GM21717 (cell line): ENCODE results near the gene TXLNB.
"Not testable (repeated sequence)": the region's sequence is repeated elsewhere in the genome, so short reads cannot be mapped to it uniquely, and the experiment has no call there.

Experiments
- ATAC-seq: cut with Tn5 transposase; IDR thresholded peaks from one replicate; pipeline ENCODE4 v1.9.1; 2021; ENCODE audit warnings: mild to moderate bottlenecking, moderate library complexity; ENCODE audit not compliant: unreplicated experiment

The TXLNB gene

DNA sequence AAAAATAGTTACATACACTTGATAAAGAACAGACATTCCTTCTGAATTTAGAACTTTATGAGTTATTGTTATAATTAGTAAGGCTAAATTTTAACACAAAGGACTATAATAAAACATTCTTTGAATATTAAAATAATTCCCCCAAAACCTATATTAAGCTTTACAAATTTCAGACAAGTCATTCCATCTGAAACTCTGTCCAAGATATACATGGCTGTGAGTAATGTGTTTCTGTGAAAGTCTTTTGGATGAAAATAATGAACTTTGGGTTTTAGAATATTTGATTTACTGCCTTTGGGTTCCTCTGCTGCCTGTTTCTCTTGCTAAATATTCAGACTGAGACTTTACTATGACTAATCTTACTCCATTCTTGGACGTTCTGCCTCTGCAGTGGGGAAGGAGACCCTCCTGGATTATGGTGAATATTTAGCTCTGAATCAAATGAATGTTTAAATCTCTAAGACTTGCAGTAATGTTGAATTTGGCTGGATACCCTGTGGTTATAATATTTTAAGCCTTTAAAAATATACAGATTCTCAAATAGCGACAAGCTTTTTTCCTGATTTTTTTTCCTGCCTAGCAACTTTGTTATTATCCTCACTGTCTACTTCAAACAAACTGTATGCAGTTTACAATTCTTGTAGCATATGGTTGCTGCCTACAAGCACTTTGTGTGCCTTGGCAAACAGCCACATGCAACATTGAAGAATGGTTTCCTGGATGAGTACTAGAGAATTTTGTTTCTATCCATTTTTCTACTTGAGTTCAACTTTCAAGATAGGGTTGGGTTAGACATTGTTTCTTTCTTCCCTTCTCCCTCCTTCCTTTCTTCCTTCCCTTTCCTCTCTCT, 51.4 kb downstream of the TXLNB start:
- ATAC-seq, result no peak

DNA sequence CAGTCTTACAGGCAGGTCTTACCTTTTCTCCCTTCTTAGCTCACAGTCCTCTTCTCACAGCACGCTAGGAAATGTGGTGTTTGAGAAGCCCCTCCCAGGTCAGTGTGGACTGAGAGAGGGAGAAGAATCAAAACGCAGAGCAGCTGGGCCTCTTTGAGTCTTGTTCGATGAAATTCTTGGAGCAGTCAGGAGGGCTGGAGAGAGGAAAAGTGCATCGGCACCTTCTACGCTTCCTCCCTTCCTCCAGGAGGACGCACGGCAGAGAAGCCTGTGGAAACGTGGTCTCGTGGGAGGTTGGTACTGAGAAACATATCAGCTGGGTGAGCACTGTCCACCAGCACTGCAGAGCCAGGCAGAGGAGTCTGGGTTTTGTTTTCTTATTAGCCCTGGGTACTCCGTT, 52.7 kb downstream of the TXLNB start:
- no peak for ATAC-seq

DNA sequence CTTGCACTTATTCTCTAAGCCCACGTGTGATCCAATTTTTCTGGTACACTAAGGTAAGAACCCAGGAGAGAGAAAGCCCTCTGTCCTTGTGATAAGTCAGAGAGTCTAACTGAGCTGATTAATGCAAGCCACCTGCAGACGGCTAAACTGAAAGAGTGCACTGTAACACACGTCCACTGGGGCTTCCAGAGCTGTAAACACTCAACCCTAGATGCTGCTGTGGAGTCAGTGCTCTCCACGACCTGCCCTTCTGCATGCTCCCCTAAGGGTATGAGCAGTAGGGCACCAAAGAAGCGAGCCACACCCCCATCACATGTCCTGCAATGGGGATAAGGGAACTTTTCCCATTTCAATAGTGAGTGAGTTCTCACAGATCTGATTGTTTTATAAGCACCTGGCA, 55.7 kb downstream of the TXLNB start:
- no peak for ATAC-seq

DNA sequence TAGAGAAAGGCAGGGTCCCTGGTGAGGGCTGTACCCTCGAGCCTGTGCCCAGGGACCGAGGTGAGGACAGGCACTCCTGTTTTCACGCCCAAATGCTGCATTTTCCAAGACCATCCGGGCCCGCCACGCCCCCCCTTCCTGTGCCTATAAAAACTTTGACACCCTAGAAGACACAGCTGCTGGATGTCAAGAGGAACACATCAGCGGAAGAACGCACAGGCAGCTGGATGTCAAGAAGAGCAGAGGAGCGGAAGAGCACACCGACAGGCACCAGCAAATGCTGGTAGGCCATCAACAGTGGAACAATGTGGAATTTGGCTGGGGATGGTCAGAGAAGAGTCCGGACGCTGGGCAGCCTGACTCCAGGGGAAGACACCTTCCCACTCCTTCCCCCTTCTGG, 56.1 kb downstream of the TXLNB start:
- ATAC-seq, result no peak

DNA sequence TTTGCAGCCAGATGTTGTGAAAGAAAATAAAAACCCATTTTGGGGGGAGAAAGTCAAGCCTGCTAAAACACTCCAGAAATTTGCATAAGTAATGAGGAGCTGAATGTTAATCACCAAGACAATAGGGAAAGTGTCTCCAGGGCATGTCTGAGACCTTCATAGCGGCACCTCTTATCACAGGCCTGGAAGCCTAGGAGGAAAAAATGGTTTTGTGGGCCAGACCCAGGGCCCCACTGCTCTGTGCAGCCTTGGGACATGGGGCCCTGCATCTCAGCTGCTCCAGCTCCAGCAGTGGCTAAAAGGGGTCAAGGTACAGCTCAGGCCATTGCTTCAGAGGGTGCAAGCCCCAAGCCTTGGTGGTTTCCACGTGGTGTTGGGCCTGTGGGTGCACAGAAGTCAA, 57.6 kb downstream of the TXLNB start:
- not testable (repeated sequence) for ATAC-seq

DNA sequence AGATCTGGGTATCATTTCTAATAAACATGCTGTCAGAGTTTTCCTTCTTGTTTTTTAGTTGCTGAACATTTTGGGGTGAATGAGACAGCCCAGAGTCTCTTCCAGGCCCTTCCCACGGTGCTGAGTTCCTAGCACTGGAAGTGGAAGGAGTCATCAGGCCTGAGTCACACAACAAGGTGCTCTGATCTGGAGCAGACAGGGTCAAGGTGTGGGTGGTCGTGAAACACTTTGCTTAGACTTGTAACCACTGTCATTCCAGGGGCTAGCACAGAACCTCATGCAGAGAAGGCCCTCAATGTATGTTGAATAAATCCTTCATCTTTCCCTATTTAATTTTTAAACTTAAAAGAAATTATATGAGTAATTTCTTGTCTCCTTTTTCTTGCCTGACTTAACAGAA, 60.6 kb downstream of the TXLNB start:
- no peak for ATAC-seq

DNA sequence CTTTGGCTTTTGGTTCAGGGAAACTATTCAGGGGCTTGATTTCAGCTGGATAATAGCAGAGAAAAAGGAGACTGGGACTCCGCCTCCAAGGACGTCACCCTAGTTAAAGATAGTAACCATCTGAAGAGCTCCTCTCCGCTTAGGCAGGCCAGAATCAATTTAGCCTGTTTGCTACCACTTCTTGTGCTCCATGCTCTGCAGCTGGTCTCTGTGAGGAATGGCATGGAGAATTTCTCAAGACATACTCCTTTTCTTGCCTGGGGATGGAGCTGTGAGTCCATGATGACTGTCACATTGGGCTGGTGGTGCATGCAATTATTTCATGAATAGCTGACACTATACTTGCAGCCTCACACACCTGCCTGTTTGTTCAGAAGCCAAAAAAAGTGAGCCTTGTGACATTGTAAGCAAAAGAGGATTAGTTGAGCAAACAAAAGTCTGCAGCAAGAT, 61.4 kb downstream of the TXLNB start:
- ATAC-seq, result no peak

DNA sequence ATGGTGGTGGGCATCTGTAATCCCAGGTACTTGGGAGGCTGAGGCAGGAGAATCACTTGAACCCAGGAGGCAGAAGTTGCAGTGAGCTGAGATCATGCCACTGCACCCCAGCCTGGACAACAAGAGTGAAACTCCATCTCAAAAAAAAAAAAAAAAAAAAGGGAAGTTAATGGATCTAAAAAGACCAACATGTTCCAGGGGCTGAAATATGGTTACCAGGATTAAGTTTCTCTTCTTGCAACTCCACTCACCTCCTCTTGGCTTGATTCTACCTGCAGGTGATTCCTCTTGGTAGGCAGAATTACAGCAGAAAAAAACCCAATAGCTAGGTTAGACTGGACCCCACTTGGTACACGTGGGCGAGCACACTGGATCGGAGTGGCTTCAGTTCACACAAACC, 63.4 kb downstream of the TXLNB start:
- not testable (repeated sequence) for ATAC-seq

DNA sequence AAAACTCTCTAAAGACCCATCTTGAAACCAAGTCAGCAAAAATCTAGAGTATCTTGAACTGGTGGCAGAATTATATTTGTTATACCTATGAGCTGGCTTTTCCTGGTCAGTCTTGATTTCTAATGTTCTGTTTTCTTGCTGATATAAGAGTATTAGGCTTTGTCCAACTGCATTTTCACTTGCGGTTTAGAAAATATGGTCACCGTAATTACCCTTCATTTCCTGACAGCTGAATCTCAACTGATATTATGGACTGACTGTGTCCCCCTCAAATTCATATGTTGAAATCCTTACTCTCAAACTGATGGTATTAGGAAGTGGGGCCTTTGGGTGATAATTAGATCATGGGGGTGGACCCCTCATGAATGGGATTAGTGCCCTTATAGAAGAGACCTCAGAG, 72.1 kb downstream of the TXLNB start:
- ATAC-seq, result no peak

DNA sequence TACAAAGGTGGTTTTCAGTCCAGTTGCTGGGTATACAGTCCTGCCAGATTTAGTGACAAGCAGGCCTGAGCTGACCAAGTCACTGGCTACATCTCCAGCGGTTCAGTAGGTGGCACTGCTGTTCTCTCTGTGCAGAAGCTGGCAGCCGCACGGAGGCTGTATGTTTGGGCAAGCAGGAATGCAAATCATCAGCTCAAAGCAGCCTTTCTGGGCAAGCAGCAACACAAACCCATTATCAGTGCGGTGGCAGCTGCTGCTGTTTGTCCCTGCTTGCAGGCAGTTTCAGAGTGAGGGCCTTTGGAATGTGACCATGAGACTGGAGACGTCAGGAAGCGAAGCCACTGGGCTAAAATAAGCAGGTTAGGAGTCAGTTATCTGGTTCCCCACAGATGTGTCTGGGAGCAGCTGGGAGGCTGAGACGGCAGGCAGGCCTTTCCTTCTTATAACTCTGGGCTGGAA, 72.5 kb downstream of the TXLNB start:
- ATAC-seq, result peak; percentile 100

DNA sequence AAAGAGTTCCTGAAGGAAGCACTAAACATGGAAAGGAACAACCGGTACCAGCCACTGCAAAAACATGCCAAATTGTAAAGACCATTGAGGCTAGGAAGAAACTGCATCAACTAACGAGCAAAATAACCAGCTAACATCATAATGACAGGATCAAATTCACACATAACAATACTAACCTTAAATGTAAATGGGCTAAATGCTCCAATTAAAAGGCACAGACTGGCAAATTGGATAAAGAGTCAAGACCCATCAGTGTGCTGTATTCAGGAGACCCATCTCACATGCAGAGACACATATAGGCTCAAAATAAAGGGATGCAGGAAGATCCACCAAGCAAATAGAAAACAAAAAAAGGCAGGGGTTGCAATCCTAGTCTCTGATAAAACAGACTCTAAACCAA, 79.3 kb downstream of the TXLNB start:
- ATAC-seq, result not testable (repeated sequence)

DNA sequence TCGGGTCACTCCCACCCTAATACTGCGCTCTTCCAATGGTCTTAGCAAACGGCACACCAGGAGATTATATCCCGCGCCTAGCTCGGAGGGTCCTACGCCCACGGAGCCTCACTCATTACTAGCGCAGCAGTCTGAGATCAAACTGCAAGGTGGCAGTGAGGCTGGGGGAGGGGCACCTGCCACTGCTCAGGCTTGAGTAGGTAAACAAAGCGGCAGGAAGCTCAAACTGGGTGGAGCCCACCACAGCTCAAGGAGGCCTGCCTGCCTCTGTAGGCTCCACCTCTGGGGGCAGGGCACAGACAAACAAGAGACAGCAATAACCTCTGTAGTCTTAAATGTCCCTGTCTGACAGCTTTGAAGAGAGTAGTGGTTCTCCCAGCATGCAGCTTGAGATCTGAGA, 81.0 kb downstream of the TXLNB start:
- ATAC-seq, result not testable (repeated sequence)

DNA sequence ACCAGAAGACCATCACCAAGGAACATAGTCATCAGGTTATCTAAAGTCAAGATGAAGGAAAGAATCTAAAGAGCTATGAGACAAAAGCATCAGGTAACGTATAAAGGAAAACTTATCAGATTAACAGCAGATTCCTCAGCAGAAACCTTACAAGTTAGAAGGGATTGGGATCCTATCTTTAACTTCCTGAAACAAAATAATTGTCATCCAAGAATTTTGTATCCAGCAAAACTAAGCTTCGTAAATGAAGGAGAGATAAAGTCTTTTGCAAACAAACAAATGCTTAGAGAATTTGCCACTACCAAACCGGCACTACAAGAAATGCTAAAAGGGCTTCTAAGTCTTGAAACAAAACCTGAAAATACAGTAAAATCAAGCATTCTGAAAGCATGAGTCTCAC, 86.0 kb downstream of the TXLNB start:
- ATAC-seq, result no peak

DNA sequence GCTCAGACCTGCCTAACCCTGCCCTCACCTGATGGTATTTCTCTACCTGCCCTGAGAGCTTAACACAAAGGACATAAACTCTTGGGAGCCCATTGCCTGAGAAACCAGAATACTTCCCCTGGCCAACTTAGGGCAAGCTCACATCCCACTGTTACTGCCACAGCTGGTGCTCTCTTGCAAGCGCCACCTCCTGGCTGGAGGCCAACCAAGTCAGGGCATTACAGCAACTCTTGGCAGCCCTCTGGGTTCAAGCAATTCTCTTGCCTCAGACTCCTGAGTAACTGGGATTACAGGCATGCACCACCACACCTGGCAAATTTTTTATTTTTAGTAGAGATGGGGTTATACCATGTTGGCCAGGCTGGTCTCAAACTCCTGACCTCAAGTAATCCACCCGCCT, 86.8 kb downstream of the TXLNB start:
- no peak for ATAC-seq

DNA sequence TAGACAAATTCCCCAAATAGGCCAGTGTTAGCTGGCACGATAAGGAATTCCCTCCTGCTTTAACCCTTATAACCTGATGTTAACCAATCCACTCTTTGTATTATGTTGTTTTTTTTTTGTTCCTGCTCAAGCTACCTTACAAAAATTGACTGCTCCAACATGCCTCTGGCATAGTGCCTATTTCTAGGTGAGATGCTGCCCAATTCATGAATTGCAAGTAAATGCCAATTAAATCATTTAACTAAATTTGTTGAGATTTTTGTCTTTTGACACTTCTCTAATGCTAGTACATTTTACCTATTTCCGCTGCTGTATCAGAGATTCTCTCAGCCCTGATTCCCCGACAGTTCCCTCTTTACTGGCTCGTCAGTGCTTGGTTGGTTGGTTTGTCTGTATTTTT, 90.4 kb downstream of the TXLNB start:
- ATAC-seq, result no peak

DNA sequence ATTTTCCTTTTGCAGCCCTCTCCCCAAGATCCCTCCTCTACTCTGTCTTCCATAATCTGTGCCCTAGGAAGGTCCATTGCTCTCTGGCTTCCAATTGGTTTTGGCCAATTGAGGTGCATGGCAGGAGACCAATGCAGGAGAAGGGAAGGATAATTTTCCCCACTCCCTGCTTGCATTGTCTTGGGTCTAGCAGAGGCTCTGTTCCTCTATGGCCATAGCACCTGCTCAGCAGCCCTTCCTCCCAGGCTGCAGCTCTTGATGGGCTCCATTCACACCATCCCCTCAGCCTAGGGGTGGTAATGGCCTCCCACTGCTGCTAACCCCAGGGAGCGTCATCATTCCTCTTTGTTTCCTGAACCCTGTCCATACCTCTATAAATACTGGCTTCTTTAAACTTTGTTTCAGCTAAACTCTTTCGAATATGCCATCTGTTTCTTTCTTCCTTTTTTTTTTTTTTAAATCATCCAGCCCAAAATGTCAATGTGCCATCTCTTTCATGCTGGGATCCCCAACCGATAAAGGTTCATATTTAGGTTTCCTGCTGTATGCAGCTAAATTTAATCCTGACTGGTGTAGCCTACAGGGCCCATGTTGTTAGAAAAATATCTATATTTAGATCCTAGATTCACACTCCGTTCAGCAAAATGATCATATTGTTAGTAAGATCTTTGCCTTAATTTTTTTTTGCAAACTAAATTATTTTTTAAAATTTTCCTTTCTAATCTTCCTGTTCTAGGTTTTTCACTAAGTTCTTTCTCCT, 93.1 kb downstream of the TXLNB start:
- no peak for ATAC-seq

DNA sequence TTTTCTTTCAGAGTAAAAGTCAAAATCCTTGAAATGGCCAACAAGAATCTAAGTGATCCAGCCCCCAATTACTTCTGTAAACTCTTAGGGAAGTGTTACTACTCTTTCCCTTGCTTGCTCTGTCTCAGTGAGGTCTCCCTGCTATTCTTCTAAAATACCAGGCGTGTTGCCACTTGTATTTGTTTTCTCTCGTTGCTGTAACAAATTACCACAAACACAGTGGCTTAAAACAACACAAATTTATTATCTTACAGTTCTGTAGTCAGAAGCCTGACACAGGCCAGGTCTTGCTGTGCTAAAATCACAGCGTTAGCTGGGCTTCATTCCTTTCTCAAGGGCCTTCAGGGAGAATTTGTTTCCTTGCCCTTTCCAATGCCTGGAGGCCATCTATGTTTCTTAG, 97.1 kb downstream of the TXLNB start:
- ATAC-seq, result no peak
